HG02571 (cell line): Measurements from ENCODE around the gene PIK3C3.
"Not testable (repeated sequence)": the region's sequence is repeated elsewhere in the genome, so short reads cannot be mapped to it uniquely, and the experiment has no call there.

Experiments
- ATAC-seq: cut with Tn5 transposase; IDR thresholded peaks from one replicate; pipeline ENCODE4 v1.9.1; 2021; ENCODE audit warnings: mild to moderate bottlenecking, moderate library complexity; ENCODE audit not compliant: unreplicated experiment

The PIK3C3 gene

GRCh38 chr18:42068030-42068429, 113.0 kb downstream of the PIK3C3 start:
- ATAC-seq = no peak

- no peak for ATAC-seq
These were observed 114.0 kb downstream of the PIK3C3 start for GRCh38 chr18:42069036-42069435.

DNA sequence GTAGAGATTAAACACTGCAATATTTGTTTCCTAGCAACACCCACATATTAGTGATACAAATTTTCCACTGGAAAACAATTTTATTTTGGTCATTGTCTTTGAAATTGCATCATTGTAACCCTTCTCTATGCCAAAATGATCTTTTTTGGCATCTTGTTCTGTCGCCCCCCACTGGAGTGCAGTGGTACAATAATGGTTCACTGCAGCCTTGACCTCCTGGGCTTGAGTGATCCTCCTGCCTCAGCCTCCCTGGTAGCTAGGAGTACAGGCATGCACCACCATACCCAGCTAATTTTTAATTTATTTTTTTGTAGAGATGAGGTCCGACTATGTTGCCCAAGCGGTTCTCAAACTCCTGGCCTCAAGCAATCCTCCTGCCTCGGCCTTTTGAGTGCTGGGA, 117.4 kb downstream of the PIK3C3 start:
- no peak for ATAC-seq

GRCh38 chr18:42074704-42075103, 119.7 kb downstream of the PIK3C3 start:
- no peak for ATAC-seq

- ATAC-seq = no peak
These were observed 123.7 kb downstream of the PIK3C3 start for GRCh38 chr18:42078711-42079110.

DNA sequence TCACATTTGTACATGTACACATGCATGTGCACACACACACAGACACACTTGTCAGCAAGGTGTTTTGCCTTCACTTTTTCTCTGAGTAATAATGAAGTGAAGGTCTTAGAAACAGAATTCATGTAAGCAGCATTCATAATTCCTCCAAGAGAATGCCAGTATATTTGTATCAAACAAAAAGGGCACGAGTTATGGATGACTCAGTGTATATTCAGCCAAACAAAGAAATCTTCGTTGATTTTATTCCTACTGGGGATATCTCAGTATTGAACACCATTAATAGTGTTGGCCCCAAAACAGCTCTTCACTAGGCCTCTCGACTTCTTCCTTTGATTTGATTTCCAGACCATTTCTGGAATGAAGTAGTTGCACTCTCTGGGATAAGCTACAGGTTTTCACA, 125.3 kb downstream of the PIK3C3 start:
- ATAC-seq = no peak

GRCh38 chr18:42082415-42083234, 127.6 kb downstream of the PIK3C3 start:
- no peak for ATAC-seq

DNA sequence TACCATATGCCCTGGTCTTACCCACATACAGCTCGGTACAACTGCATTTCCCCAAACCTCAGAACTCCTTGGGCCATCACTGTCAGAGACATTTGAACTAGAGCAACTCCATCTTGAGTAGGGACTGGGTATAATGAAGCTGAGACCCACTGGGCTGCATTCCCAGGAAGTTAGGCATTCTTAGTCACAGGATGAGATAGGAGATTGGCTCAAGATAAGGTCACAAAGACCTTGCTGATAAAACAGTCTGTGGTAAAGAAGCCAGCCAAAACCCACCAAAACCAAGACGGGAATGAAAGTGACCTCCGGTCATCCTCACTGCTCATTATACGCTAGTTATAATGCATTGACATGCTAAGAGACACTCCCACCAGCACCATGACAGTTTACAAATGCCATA, 131.3 kb downstream of the PIK3C3 start:
- ATAC-seq = no peak

- no peak for ATAC-seq
These were observed 132.2 kb downstream of the PIK3C3 start for GRCh38 chr18:42087235-42087634.

GRCh38 chr18:42087876-42088275, 132.8 kb downstream of the PIK3C3 start:
- no peak for ATAC-seq

- no peak for ATAC-seq
These were observed 137.8 kb downstream of the PIK3C3 start for GRCh38 chr18:42092848-42093247.

DNA sequence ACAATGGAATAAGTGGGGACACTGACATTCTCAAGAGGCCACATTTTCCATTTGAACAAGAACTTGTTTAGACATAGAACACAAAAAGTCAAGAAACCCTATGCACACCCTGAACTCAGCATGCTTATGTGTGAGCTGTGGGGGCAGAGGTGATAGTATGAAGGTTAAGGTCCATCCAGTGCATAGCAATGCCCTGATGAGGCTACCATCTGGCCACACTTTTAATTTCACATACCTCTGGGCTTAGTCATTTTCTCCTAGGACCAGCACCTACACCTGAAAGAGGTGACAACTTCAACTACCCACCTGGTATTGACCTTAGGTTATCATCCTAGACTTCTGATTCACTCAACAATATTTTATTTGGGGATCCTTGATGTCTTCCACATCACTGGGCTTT, 139.8 kb downstream of the PIK3C3 start:
- ATAC-seq = no peak

- no peak for ATAC-seq
These were observed 140.8 kb downstream of the PIK3C3 start for GRCh38 chr18:42095732-42096377.

DNA sequence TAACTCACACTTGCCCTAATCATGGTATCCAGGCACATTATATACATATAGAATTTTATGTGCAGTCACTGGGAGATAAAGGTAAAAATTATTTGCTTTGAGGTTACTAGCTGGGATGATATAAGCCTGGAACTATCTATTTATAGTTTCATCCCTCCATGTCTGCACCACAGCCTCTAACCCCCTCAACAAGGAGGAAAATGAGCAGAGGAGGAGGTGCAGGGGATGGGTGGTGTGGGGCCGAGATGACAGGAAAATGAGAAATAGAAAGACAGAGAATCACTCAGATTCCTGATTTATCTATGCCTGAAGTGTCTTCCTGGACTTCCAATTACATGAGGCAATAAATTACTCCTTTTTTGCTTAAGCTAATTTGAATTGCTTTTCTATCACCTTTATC, 145.2 kb downstream of the PIK3C3 start:
- no peak for ATAC-seq

GRCh38 chr18:42100911-42101310, 145.9 kb downstream of the PIK3C3 start:
- ATAC-seq = no peak

DNA sequence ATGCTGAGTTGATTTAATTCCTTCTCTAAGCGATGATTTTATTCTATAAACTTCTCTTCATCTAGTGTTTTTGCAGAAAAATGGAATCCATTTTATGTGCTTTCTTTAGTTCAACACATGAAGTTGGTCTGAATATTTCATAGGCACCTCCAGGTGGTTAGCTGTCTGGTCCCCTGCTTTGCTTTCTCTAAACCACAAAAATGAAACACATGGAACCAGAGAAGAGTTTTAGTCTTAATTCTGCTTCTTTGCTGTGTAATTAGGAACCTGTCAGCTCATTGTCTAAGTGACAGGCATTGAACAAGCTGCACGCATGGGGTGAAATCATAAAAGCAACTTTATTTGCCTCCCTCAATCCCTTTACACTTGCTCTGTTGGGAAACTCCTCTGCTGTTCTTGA, 150.4 kb downstream of the PIK3C3 start:
- no peak for ATAC-seq

- ATAC-seq = no peak
These were observed 151.8 kb downstream of the PIK3C3 start for GRCh38 chr18:42106784-42107183.

DNA sequence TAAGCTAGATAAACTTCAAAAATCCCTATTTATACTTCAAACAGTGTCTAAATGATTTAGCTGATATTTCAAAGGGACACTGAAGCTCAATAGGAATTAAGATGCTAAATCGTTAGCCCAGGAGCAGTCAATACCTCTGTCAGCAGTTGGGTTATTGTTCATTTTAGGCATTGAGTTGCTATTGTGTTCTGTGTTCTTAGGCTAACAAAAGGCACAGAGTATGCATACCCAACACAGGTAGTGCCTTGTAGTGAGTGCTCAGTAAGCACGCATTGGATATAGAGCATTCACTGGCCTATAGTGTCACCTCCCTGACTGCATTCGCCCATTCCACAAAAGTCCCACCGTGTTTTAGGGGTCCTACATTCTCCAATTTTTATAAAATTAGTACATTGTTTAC, 152.3 kb downstream of the PIK3C3 start:
- no peak for ATAC-seq

- no peak for ATAC-seq
These were observed 152.8 kb downstream of the PIK3C3 start for GRCh38 chr18:42107691-42108450.

DNA sequence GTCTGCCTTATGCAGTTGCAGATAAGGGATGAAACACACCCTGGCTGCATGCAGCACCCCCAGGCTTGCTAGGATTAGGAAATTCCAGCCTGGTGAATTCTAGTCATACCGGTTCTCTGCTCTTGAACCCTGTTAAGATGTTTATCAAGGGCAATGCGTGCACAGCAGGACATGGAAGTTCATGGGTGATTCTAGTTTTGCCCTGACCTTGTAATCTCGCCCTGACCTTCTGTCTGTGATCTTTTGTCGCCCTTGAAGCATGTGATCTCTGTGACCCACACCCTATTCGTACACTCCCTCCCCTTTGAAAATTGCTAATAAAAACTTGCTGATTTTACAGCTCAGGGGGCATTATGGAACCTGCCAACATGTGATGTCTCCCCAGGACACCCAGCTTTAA, 157.1 kb downstream of the PIK3C3 start:
- not testable (repeated sequence) for ATAC-seq

GRCh38 chr18:42112657-42113420, 157.8 kb downstream of the PIK3C3 start:
- ATAC-seq = no peak
